Mesenchymal stem cell (in vitro differentiated cells and primary cell): ENCODE data around the gene CDH4.

Experiments
- DNase-seq: peaks from one replicate; pipeline ENCODE4 v3.0.0-alpha.2; 2013
- H2AFZ ChIP-seq: one replicate; pipeline ENCODE4 v1.6.1; 2013; ENCODE audit warnings: low read depth, mild to moderate bottlenecking, control low read depth, inconsistent platforms, low read length, moderate library complexity
- H2AK5ac ChIP-seq: 2 replicates; pipeline ENCODE4 v1.6.1; 2013; ENCODE audit warnings: low read length, moderate library complexity, mild to moderate bottlenecking, inconsistent platforms; ENCODE audit not compliant: severe bottlenecking
- H2BK120ac ChIP-seq: one replicate; pipeline ENCODE4 v1.6.1; 2013; ENCODE audit warnings: low read depth, mild to moderate bottlenecking, inconsistent platforms, low read length, moderate library complexity
- H2BK12ac ChIP-seq, 2 experiments: one replicate each; pipeline ENCODE4 v1.6.1; 2013; ENCODE audit warnings: inconsistent platforms in 2 of 2, low read length in 2 of 2, mild to moderate bottlenecking in 2 of 2, moderate library complexity in 2 of 2, control low read depth in 1 of 2
- H2BK15ac ChIP-seq: one replicate; pipeline ENCODE4 v1.6.1; 2013; ENCODE audit warnings: mild to moderate bottlenecking, low read depth, inconsistent platforms; ENCODE audit not compliant: poor library complexity, severe bottlenecking
- H2BK5ac ChIP-seq: 2 replicates; pipeline ENCODE4 v1.6.1; 2013; ENCODE audit warnings: low read depth, mild to moderate bottlenecking, low read length, control low read depth, inconsistent platforms; ENCODE audit not compliant: poor library complexity, severe bottlenecking
- H3K14ac ChIP-seq, 2 experiments: one replicate each; pipeline ENCODE4 v1.6.1; 2013; ENCODE audit warnings: inconsistent platforms in 2 of 2, low read length in 2 of 2, control low read depth in 1 of 2, mild to moderate bottlenecking in 1 of 2, moderate library complexity in 1 of 2
- H3K18ac ChIP-seq, 2 experiments: one replicate each; pipeline ENCODE4 v1.6.1; 2013; ENCODE audit warnings: inconsistent platforms in 2 of 2, low read length in 2 of 2, control low read depth in 1 of 2, low read depth in 1 of 2, mild to moderate bottlenecking in 1 of 2
- H3K23ac ChIP-seq, 2 experiments: one replicate each; pipeline ENCODE4 v1.6.1; 2013; ENCODE audit warnings: inconsistent platforms in 2 of 2, low read length in 2 of 2, mild to moderate bottlenecking in 2 of 2, moderate library complexity in 2 of 2, control low read depth in 1 of 2
- H3K27ac ChIP-seq: 2 replicates; pipeline ENCODE4 v1.5.1; 2013; ENCODE audit warnings: mild to moderate bottlenecking, moderate library complexity, low read length, control low read depth, inconsistent platforms; ENCODE audit not compliant: poor library complexity, severe bottlenecking
- H3K27me3 ChIP-seq, 2 experiments: 2 replicates each; pipeline versions ENCODE4 v1.6.1 to v1.7.0; 2013; ENCODE audit warnings: low read length in 2 of 2, mild to moderate bottlenecking in 2 of 2, moderate library complexity in 2 of 2, control low read depth in 1 of 2, inconsistent platforms in 1 of 2; ENCODE audit not compliant: control insufficient read depth in 1 of 2, insufficient read depth in 1 of 2
- H3K36me3 ChIP-seq, 2 experiments: 2 replicates each; pipeline versions ENCODE4 v1.6.1 to v1.7.0; 2013; ENCODE audit warnings: low read length in 2 of 2, control low read depth in 1 of 2, inconsistent platforms in 1 of 2, low read depth in 1 of 2, mild to moderate bottlenecking in 1 of 2; ENCODE audit not compliant: insufficient read depth in 2 of 2, control insufficient read depth in 1 of 2
- H3K4ac ChIP-seq, 2 experiments: one replicate each; pipeline ENCODE4 v1.6.1; 2013; ENCODE audit warnings: inconsistent platforms in 2 of 2, low read length in 2 of 2, mild to moderate bottlenecking in 2 of 2, moderate library complexity in 2 of 2, control low read depth in 1 of 2, low read depth in 1 of 2
- H3K4me1 ChIP-seq: 2 replicates; pipeline ENCODE4 v1.6.1; 2013; ENCODE audit warnings: low read depth, low read length, control low read depth; ENCODE audit not compliant: control insufficient read depth, insufficient read depth
- H3K4me2 ChIP-seq: 2 replicates; pipeline ENCODE4 v1.6.1; 2013; ENCODE audit warnings: low read length, mild to moderate bottlenecking, inconsistent platforms; ENCODE audit not compliant: poor library complexity, severe bottlenecking
- H3K4me3 ChIP-seq, 2 experiments: 2 replicates each; pipeline versions ENCODE4 v1.5.1 to v1.7.0; 2013; ENCODE audit warnings: low read length in 2 of 2, mild to moderate bottlenecking in 2 of 2, control low read depth in 1 of 2, low read depth in 1 of 2; ENCODE audit not compliant: insufficient read depth in 1 of 2
- H3K79me1 ChIP-seq: replicated peaks from 2 replicates; pipeline ENCODE4 v1.6.1; 2013; ENCODE audit warnings: mild to moderate bottlenecking, control low read depth, low read length, inconsistent platforms; ENCODE audit not compliant: poor library complexity, severe bottlenecking
- H3K9ac ChIP-seq: 2 replicates; pipeline ENCODE4 v1.7.0; 2013; ENCODE audit warnings: mild to moderate bottlenecking, low read length, moderate library complexity
- H3K9me3 ChIP-seq: 2 replicates; pipeline ENCODE4 v1.7.0; 2013; ENCODE audit warnings: mild to moderate bottlenecking, low read length; ENCODE audit not compliant: control insufficient read depth
- H4K8ac ChIP-seq: one replicate; pipeline ENCODE4 v1.6.1; 2013; ENCODE audit warnings: inconsistent platforms, mild to moderate bottlenecking, low read length, moderate library complexity
- H4K91ac ChIP-seq: one replicate; pipeline ENCODE4 v1.6.1; 2013; ENCODE audit warnings: mild to moderate bottlenecking, low read length, inconsistent platforms
- WGBS: methylation state at CpG from one replicate; pipeline ENCODE4 v1.1.7; 2013; ENCODE audit warnings: mixed read lengths; 5-methylcytosine and 5-hydroxymethylcytosine counted together

Gene CDH4

DNA sequence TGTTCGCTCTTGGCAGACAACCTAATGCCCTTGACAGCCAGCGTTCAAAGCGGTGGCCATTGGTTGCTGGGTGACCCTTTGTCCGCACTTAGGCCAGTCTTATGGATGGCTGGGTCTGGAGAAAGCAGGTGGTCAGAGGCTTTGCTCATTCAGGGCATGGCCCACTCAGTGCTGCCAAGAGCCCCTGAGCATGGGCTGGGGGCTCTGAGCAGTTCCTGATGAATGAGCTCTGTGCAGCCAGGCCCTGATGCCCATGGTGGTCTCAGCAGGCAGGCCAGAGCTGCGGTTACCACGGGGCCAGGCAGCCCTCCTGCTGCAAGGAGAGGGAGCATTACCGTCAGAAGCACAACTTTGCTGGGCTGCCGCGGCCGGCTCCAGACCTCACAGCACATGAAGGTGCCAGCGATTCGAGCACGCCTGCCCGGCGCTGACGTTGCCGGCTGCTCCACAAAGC lies 36.3 kb downstream of the CDH4 start:
- WGBS, result 92% methylated on average over 17 of the region's 17 CpGs
- H3K14ac ChIP-seq, result no peak overlapping the region

DNA sequence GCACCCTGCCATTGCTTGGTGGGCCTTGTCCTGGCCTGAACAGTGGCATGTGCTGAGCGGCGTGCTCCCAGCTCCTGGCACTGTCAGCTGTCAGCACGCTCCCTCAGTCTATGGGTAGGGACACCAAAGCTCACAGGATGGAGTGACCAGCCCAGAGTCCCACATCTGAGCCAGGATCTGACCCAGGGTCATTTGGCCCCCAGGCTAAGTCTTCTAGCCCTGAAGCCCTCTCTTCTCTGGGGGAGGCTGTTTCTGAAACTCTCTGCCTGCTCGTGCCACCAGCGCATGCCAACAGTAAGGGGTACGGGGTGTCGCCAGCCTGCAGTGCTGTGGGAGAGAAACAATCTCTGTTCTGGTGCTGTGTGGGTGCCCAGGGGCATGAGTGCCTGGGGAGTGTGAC lies 37.1 kb downstream of the CDH4 start:
- Histone ChIP-seq H3K27me3 (peaks cover 0 to 3% of the 10 kb centered on the region in 2 experiments), H2AFZ (no peak overlapping the region), H2AK5ac (no peak overlapping the region), H3K9me3 (peaks cover 3% of the 10 kb centered on the region), H3K4me1 (no peaks in the 10 kb centered on the region), H3K18ac (no peak overlapping the region), H3K4me2 (no peak overlapping the region), H3K4ac (no peak overlapping the region), H3K36me3 (peaks cover 0 to 8% of the 10 kb centered on the region in 2 experiments), H2BK15ac (no peak overlapping the region), H4K8ac (no peak overlapping the region), H3K27ac (no peak overlapping the region), H3K9ac (no peak overlapping the region), H3K14ac (peak overlapping the region in 1 of 2 experiments; percentile 68), H3K4me3 (no peak overlapping the region), H2BK120ac (no peak overlapping the region), H2BK5ac (no peak overlapping the region), H3K23ac (no peak overlapping the region), H2BK12ac (no peak overlapping the region), H3K79me1 (peaks cover 11% of the 10 kb centered on the region), H4K91ac (no peak overlapping the region)
- WGBS, result 84% methylated on average over 7 of the region's 7 CpGs
- no peak for DNase-seq

More for the DNA sequence above, 36.3 kb downstream of the CDH4 start:
- Histone ChIP-seq H4K91ac (no peak overlapping the region), H2BK120ac (no peak overlapping the region), H4K8ac (no peak overlapping the region), H2AK5ac (no peak overlapping the region), H3K4me3 (no peak overlapping the region), H3K4me1 (no peaks in the 10 kb centered on the region), H2BK15ac (no peak overlapping the region), H3K4me2 (no peak overlapping the region), H3K9me3 (peaks cover 3% of the 10 kb centered on the region), H2AFZ (no peak overlapping the region), H3K36me3 (peaks cover 0 to 8% of the 10 kb centered on the region in 2 experiments), H2BK12ac (no peak overlapping the region), H3K27me3 (peaks cover 0 to 3% of the 10 kb centered on the region in 2 experiments), H3K27ac (no peak overlapping the region), H3K18ac (no peak overlapping the region), H3K79me1 (peaks cover 10% of the 10 kb centered on the region), H2BK5ac (no peak overlapping the region), H3K23ac (no peak overlapping the region), H3K9ac (no peak overlapping the region), H3K4ac (no peak overlapping the region)
- no peak for DNase-seq

DNA sequence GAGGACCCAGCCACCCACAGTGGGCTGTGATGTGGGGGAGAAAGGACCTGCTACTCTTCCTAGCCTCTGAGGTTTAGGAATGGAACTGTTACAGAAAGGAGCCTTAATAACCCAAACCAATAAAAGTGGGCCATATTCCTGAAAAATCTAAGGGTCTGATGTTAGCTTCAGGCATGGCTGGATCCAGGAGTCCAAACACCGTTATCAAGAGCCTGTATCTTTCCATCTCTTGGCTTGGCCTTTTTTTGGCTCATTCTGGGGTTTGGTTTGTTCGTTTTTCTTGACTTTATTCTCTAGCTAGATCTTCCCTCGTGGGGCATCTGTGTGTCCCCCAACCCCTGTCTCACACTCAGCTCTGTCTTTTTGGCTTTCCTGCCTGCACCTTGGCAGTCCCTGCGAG lies 38.7 kb downstream of the CDH4 start:
- Histone ChIP-seq H3K27me3 (peaks cover 0 to 3% of the 10 kb centered on the region in 2 experiments), H3K27ac (no peak overlapping the region), H4K8ac (no peak overlapping the region), H3K79me1 (peaks cover 16% of the 10 kb centered on the region), H3K14ac (no peak overlapping the region), H3K4me3 (no peak overlapping the region), H2AK5ac (no peak overlapping the region), H3K18ac (no peak overlapping the region), H3K4me1 (peaks cover 2% of the 10 kb centered on the region), H2AFZ (no peak overlapping the region), H3K4ac (no peak overlapping the region), H3K9ac (no peak overlapping the region), H3K9me3 (peaks cover 3% of the 10 kb centered on the region), H4K91ac (no peak overlapping the region), H2BK5ac (no peak overlapping the region), H3K36me3 (peaks cover 0 to 6% of the 10 kb centered on the region in 2 experiments), H2BK12ac (no peak overlapping the region), H3K4me2 (no peak overlapping the region), H2BK120ac (no peak overlapping the region), H3K23ac (no peak overlapping the region), H2BK15ac (no peak overlapping the region)
- WGBS, result 86% methylated on average over 3 of the region's 4 CpGs
- no peak for DNase-seq

DNA sequence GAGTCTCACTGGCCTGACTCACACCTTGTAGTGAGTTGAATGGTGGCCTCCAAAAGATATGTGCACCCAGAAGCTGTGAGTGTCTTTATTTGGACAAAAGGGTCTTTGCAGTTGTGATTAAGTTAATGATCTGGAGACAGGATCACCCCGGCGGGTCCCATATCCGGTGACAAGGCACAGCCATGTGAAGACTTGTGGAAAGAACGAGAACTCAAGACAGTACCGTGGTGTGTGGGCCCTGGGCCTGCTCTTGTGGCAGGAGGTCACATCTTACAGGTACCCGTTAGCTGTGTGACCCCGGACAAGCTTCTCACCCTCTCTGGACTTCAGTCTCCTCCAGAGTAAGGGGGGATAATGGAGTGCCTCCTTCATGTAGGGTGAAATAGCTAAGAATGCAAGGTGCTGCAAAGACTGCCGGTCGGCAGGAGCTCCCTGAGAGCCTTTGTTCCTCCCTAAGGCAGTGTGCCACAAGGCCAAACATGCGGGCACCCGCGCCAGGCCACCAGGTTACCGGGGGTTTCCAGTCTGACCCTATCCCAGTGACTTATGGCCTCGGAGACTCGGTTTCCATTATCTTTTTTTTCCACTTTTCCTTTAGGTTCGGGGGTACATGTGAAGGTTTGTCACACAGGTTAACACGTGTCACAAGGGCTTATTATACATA lies 39.2 kb downstream of the CDH4 start:
- WGBS, result 96% methylated on average over 15 of the region's 17 CpGs
- no peak overlapping the region for H2BK15ac ChIP-seq
- no peak overlapping the region for H2AFZ ChIP-seq
- H4K8ac ChIP-seq, result no peak overlapping the region
- H4K91ac ChIP-seq, result no peak overlapping the region
- H2BK120ac ChIP-seq, result no peak overlapping the region
- H2BK5ac ChIP-seq, result no peak overlapping the region
- no peaks in the 10 kb centered on the region for H3K27me3 ChIP-seq
- peaks cover 3% of the 10 kb centered on the region for H3K9me3 ChIP-seq
- H2AK5ac ChIP-seq, result no peak overlapping the region
- H3K27ac ChIP-seq, result no peak overlapping the region
- H3K9ac ChIP-seq, result no peak overlapping the region
- peaks cover 14% of the 10 kb centered on the region for H3K79me1 ChIP-seq
- H3K36me3 ChIP-seq, result peaks cover 0 to under 1% of the 10 kb centered on the region in 2 experiments
- H3K23ac ChIP-seq, result no peak overlapping the region
- no peak overlapping the region for H2BK12ac ChIP-seq
- no peak overlapping the region for H3K4ac ChIP-seq
- no peak overlapping the region for H3K14ac ChIP-seq
- no peak overlapping the region for H3K18ac ChIP-seq
- no peak overlapping the region for H3K4me3 ChIP-seq
- H3K4me1 ChIP-seq, result peaks cover 7% of the 10 kb centered on the region
- no peak for DNase-seq
- H3K4me2 ChIP-seq, result no peak overlapping the region
